ENCODE data around the gene TACO1. TPM values are rescaled to one million over a fixed set of nuclear protein-coding genes. Genes with fewer than 3 reads are reported as not detected.

Gene TACO1
- total RNA-seq, 1 donor from 2014 or later, result 16.2 TPM

- no peak overlapping the region for H3K27ac Mint-ChIP-seq
- DNase-seq (ENCODE audit: low spot score in 2 of 2, unreplicated experiment in 2 of 2), result no peak
- no peaks in the 10 kb centered on the region for H3K27me3 Mint-ChIP-seq (ENCODE audit: low read depth)
- H3K4me3 Mint-ChIP-seq, result no peak overlapping the region
- H3K9me3 Mint-ChIP-seq, result no peaks in the 10 kb centered on the region
- TF ChIP-seq, protein P1, sequence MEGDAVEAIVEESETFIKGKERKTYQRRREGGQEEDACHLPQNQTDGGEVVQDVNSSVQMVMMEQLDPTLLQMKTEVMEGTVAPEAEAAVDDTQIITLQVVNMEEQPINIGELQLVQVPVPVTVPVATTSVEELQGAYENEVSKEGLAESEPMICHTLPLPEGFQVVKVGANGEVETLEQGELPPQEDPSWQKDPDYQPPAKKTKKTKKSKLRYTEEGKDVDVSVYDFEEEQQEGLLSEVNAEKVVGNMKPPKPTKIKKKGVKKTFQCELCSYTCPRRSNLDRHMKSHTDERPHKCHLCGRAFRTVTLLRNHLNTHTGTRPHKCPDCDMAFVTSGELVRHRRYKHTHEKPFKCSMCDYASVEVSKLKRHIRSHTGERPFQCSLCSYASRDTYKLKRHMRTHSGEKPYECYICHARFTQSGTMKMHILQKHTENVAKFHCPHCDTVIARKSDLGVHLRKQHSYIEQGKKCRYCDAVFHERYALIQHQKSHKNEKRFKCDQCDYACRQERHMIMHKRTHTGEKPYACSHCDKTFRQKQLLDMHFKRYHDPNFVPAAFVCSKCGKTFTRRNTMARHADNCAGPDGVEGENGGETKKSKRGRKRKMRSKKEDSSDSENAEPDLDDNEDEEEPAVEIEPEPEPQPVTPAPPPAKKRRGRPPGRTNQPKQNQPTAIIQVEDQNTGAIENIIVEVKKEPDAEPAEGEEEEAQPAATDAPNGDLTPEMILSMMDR (IDR thresholded peaks at IDR 0.05; ENCODE audit: unreplicated experiment), result no peak
- peaks cover 6% of the 10 kb centered on the region for H3K36me3 Mint-ChIP-seq
- H3K4me1 Mint-ChIP-seq, result peaks cover 16% of the 10 kb centered on the region
These were observed 30.9 kb downstream of the TACO1 start for GRCh38 chr17:63631626-63632025.

GRCh38 chr17:63633742-63634141 lies 33.0 kb downstream of the TACO1 start:
- H3K4me1 Mint-ChIP-seq, result peaks cover 27% of the 10 kb centered on the region
- no peaks in the 10 kb centered on the region for H3K9me3 Mint-ChIP-seq
- no peak overlapping the region for H3K4me3 Mint-ChIP-seq
- peaks cover 7% of the 10 kb centered on the region for H3K36me3 Mint-ChIP-seq
- no peaks in the 10 kb centered on the region for H3K27me3 Mint-ChIP-seq (ENCODE audit: low read depth)
- DNase-seq (ENCODE audit: low spot score in 2 of 2, unreplicated experiment in 2 of 2), result no peak
- TF ChIP-seq, protein P1 (IDR thresholded peaks at IDR 0.05; ENCODE audit: unreplicated experiment), result no peak
- H3K27ac Mint-ChIP-seq, result peak overlapping the region; percentile 86

DNA sequence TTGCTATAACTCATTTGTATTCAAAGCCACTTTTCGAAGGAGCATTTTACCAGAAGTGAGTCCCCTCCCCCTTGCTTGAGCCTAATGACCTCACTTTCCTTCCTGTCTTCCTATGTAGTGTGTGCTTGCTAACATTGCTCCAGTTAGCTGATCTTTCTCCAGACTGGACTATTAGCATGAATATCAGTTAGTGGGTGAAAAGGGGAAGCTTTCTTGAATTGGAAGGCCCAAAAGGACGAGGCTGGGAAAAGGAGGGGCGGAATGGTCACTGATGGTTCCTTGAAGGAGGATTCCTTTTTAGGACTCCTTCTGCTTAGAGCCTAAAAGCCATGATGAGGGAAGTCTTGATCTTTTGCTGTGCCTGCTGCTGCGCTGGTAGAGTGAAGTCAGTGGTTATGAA lies 33.5 kb downstream of the TACO1 start:
- peak overlapping the region; percentile 86 for H3K27ac Mint-ChIP-seq
- TF ChIP-seq, protein P1 (IDR thresholded peaks at IDR 0.05; ENCODE audit: unreplicated experiment), result no peak
- H3K36me3 Mint-ChIP-seq, result peaks cover 7% of the 10 kb centered on the region
- DNase-seq (ENCODE audit: low spot score in 2 of 2, unreplicated experiment in 2 of 2), result no peak
- H3K4me1 Mint-ChIP-seq, result peaks cover 31% of the 10 kb centered on the region
- H3K4me3 Mint-ChIP-seq, result no peak overlapping the region
- no peaks in the 10 kb centered on the region for H3K27me3 Mint-ChIP-seq (ENCODE audit: low read depth)
- H3K9me3 Mint-ChIP-seq, result no peaks in the 10 kb centered on the region

- peaks cover 7% of the 10 kb centered on the region for H3K36me3 Mint-ChIP-seq
- no peak for DNase-seq (ENCODE audit: low spot score in 2 of 2, unreplicated experiment in 2 of 2)
- peaks cover 34% of the 10 kb centered on the region for H3K4me1 Mint-ChIP-seq
- no peaks in the 10 kb centered on the region for H3K9me3 Mint-ChIP-seq
- no peak overlapping the region for H3K4me3 Mint-ChIP-seq
- no peaks in the 10 kb centered on the region for H3K27me3 Mint-ChIP-seq (ENCODE audit: low read depth)
- TF ChIP-seq, protein P1 (IDR thresholded peaks at IDR 0.05; ENCODE audit: unreplicated experiment), result no peak
- H3K27ac Mint-ChIP-seq, result no peak overlapping the region
These were observed 34.1 kb downstream of the TACO1 start for GRCh38 chr17:63634816-63635215.

DNA sequence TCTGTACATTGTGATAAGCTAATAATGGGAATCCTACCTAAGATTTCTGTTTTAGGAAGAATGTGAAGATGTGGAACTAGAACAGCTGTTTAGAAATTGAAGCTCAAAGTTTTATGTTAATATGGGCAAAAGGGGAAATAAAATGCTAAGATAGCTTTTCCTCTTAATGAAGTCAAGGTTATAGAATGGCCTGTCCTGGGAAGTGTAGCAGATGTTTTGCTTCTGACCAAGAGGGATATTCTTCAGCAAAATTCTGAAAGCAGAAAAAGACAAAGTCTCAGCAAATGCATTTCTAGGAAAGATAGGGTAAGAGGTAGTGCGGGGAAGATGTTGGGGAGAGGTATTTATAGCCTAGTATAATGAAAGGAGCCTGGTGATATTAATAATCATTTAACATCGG lies 34.6 kb downstream of the TACO1 start:
- TF ChIP-seq, protein P1 (IDR thresholded peaks at IDR 0.05; ENCODE audit: unreplicated experiment), result no peak
- H3K36me3 Mint-ChIP-seq, result peaks cover 7% of the 10 kb centered on the region
- H3K9me3 Mint-ChIP-seq, result no peaks in the 10 kb centered on the region
- no peak for DNase-seq (ENCODE audit: low spot score in 2 of 2, unreplicated experiment in 2 of 2)
- no peak overlapping the region for H3K4me3 Mint-ChIP-seq
- H3K27ac Mint-ChIP-seq, result peak overlapping the region; percentile 4
- H3K27me3 Mint-ChIP-seq (ENCODE audit: low read depth), result no peaks in the 10 kb centered on the region
- H3K4me1 Mint-ChIP-seq, result peaks cover 34% of the 10 kb centered on the region

DNA sequence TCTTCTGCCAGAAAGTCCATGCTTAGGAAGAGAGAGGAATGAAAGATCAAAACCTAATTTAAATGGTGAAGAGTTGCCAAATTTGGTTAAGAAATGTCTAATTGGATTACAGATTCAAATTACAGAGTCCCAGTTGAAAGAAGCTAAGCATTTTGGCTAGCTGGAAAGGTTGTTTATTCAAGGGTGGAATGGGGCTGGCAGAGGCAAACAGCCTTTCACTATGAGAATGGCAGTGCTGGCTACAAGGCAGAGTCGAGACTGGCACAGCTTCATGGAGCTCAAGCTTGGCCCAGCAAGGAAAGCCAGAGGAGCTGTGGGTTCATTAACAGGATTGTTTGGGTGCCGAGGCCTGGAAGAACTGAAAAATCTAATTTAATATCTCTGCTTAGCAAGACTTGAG lies 35.1 kb downstream of the TACO1 start:
- TF ChIP-seq, protein P1 (IDR thresholded peaks at IDR 0.05; ENCODE audit: unreplicated experiment), result no peak
- H3K27me3 Mint-ChIP-seq (ENCODE audit: low read depth), result no peaks in the 10 kb centered on the region
- no peak overlapping the region for H3K27ac Mint-ChIP-seq
- H3K4me1 Mint-ChIP-seq, result peaks cover 34% of the 10 kb centered on the region
- H3K9me3 Mint-ChIP-seq, result no peaks in the 10 kb centered on the region
- H3K36me3 Mint-ChIP-seq, result peaks cover 7% of the 10 kb centered on the region
- H3K4me3 Mint-ChIP-seq, result no peak overlapping the region
- DNase-seq (ENCODE audit: low spot score in 2 of 2, unreplicated experiment in 2 of 2), result no peak
